ENCODE data around the gene MIER2. TPM values are rescaled to one million over a fixed set of nuclear protein-coding genes. Genes with fewer than 3 reads are reported as not detected.
"Not testable (repeated sequence)": the region's sequence is repeated elsewhere in the genome, so short reads cannot be mapped to it uniquely, and the experiment has no call there.

Gene MIER2
- 6.5 and 6.9 TPM in 2 replicates for total RNA-seq

DNA sequence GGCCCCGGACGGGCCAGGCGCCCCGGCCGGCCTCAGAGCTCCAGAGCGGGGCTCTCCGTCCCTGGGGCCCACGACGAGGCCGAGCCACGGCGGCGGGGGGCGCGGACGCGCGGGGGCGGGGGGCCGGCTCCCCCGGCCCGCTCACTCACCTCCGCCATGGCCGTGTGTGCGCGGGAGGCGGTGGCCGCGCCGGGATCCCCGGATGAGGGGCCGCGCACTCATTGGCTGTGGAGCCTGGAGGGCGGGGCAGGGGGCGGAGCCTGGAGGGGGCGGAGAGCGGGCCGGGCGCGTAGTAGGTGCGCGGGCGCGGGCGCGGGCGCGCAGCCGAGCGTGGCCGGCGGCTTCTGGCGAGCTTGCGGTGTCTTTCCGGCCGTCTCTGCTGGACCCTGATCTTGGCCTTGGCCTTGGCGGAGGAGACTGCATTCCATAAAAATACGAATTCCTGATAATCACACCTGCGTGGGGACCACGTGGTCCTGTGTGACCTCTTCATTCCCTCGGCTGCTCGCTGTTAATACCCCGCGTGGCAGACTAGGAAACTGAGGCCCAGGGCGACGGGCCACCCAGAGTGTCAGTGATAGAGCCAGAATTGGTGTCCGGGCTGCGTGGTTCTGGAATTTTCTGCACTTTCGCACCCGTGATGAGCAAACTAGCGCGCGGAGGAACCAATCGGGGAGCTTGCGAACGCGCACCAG is at the start of gene MIER2:
Gene MIER2 (minus strand): TSS at position 172 of the 695 bp plus-strand sequence. CDS start 14 bp downstream, at position 158.
- DNase-seq (ENCODE audit: low read depth in 2 of 2), result peak; percentile 83 to 84

DNA sequence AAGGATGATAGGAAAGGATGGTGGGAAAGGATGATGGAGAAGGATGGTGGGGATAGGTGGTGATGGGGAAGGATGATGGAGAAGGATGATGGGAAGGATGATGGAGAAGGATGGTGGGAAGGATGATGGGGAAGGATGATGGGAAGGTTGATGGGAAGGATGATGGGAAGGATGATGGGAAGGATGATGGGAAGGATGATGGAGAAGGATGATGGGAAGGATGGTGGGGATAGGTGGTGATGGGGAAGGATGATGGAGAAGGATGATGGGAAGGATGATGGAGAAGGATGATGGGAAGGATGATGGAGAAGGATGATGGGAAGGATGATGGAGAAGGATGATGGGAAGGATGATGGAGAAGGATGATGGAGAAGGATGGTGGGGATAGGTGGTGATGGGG is 49.0 kb upstream of the MIER2 start:
- not testable (repeated sequence) for DNase-seq (ENCODE audit: low read depth in 2 of 2)

GRCh38 chr19:392375-392970 is 47.9 kb upstream of the MIER2 start:
- DNase-seq (ENCODE audit: low read depth in 2 of 2), result no peak

DNA sequence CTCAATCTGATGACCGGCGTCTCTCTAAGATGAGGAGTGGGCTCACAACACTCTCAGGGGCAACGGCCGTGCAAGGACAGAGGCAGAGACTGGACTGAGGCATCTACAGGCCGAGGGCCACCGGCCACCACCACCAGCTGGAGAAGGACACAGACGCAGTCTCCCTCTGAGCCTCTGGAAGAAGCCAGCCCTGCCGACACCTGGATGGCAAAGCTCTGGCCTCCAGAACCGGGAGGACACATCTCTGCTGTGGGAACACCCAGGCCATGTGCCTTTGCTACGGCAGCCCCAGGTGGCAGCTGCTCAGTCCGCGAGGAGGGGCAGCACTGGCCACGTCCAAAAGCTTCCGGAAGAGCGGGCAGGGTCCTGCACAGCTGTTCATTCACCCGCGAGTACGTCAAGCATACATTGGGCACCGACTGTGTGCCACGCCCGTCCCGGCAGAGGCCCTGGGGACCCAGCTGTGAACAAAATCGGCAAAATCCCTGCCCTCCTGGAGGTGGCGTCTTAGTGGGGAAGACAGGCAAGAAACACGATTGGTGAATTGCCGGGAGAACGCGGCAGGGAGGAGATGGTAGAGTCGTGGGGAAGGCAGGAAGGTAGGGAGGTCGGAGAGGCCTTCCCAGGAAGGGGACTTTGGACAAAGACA is 47.3 kb upstream of the MIER2 start:
- DNase-seq (ENCODE audit: low read depth in 2 of 2), result no peak

DNA sequence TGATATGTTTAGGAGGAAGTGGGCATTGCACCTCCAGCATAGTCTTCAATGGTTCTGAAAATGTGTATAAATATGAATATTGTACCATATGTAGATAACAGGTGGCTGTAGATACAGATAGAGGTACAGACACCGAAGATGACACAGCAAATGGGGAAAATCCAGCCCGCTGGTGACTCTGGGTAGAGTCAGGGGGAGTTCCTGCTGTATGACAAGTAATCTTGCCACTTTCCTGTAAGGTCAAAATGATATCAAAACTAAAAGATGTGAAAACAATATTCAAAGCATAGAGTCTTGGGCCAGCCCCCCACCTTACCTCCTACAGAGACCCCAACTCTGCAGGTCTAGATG is 46.6 kb upstream of the MIER2 start:
- DNase-seq (ENCODE audit: low read depth in 2 of 2), result no peak

DNA sequence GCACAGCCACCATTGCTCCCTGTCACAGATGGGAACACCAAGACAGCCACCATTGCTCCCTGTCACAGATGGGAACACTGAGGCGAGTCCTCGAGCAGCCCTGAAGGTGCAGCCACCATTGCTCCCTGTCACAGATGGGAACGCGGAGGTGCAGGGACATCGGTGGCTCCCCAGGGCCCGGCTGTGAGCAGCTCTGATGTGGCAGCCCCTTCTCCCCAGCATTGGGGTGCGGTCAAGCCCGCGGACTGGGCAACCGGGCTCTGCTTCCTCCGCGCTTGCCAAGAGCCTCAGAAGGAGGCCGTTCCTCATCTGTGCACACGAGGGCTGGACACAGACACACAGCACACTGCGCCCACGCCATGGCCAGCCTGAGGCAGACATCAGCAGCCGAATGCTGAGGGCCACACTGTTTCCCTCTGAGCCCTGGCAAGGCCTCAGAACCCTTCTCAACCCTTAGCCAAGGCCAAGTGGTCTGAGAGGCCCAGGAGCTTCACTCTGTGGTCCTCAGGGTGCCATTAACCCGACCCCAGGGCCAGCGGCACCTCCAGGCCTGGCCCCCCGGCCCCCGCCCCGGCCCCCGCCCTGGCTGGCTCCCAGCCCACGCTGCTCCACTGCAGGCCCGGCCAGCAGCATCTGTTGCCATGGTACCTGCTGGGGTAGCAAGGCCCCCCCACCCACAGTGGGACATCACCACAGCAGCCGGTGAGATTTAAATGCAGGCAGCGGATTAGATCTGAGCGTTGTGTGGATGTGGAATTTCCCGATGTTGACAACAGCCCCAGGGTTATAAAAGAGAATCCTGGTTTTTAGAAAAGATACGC is 46.0 kb upstream of the MIER2 start:
- DNase-seq (ENCODE audit: low read depth in 2 of 2), result no peak

GRCh38 chr19:389935-390289 is 45.3 kb upstream of the MIER2 start:
- no peak for DNase-seq (ENCODE audit: low read depth in 2 of 2)

- no peak for DNase-seq (ENCODE audit: low read depth in 2 of 2)
These were observed 44.8 kb upstream of the MIER2 start for GRCh38 chr19:389255-389934.

GRCh38 chr19:388691-389090 is 44.1 kb upstream of the MIER2 start:
- no peak for DNase-seq (ENCODE audit: low read depth in 2 of 2)

GRCh38 chr19:387777-388176 is 43.2 kb upstream of the MIER2 start:
- DNase-seq (ENCODE audit: low read depth in 2 of 2), result no peak

DNA sequence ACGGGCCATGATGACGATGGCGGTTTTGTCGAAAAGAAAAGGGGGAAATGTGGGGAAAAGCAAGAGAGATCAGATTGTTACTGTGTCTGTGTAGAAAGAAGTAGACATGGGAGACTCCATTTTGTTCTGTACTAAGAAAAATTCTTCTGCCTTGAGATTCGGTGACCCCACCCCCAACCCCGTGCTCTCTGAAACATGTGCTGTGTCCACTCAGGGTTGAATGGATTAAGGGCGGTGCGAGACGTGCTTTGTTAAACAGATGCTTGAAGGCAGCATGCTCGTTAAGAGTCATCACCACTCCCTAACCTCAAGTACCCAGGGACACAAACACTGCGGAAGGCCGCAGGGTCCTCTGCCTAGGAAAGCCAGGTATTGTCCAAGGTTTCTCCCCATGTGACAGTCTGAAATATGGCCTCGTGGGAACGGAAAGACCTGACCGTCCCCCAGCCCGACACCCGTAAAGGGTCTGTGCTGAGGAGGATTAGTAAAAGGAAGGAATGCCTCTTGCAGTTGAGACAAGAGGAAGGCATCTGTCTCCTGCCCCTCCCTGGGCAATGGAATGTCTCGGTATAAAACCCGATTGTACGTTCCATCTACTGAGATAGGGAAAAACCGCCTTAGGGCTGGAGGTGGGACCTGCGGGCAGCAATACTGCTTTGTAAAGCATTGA is 42.2 kb upstream of the MIER2 start:
- not testable (repeated sequence) for DNase-seq (ENCODE audit: low read depth in 2 of 2)

DNA sequence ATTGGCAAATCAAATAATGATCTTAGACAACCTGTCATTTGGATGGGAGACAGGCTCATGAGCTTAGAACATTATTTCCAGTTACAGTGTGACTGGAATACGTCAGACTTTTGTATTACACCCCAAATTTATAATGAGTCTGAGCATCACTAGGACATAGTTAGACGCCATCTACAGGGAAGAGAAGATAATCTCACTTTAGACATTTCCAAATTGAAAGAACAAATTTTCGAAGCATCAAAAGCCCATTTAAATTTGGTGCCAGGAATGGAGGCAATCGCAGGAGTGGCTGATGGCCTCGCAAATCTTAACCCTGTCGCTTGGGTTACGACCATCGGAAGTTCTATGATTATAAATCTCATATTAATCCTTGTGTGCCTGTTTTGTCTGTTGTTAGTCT is 41.6 kb upstream of the MIER2 start:
- DNase-seq (ENCODE audit: low read depth in 2 of 2), result not testable (repeated sequence)

DNA sequence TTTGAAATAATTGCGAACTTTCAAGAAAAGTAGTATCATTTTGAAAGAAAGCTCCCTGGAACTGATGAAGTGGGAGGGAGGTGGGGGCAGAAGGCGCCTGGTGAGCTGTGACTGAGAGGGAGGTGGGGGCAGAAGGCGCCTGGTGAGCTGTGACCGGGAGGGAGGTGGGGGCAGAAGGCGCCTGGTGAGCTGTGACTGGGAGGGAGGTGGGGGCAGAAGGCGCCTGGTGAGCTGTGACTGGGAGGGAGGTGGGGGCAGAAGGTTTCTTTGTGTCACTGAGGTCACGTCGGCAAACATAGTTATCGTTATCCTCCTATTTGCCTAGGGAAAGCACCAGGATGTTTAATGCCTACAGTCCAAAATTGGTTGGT is 40.2 kb upstream of the MIER2 start:
- no peak for DNase-seq (ENCODE audit: low read depth in 2 of 2)

- DNase-seq (ENCODE audit: low read depth in 2 of 2), result peak; percentile 35 to 72
These were observed 39.6 kb upstream of the MIER2 start for GRCh38 chr19:383922-384798.

GRCh38 chr19:383040-383439 is 38.4 kb upstream of the MIER2 start:
- no peak for DNase-seq (ENCODE audit: low read depth in 2 of 2)

DNA sequence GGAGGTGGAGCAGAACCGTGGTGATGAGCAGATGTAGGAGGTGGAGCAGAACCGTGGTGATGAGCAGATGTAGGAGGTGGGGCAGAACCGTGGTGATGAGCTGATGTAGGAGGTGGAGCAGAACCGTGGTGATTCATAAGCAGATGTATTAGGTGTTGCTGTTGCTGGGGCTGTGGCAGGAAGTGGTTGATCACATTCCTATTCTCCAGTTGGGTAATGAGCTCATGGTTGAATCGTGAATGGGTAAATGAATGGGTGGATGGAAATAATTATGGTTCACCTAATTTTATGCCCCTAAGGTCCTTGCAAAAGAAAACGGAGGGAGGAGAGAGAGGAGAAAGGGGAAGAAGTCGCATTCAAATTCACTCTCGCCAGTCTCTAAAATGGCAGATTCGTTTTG is 38.0 kb upstream of the MIER2 start:
- DNase-seq (ENCODE audit: low read depth in 2 of 2), result peak in 1 of 2 donors; percentile 48

- DNase-seq (ENCODE audit: low read depth in 2 of 2), result not testable (repeated sequence)
These were observed 37.3 kb upstream of the MIER2 start for GRCh38 chr19:381901-382300.

- DNase-seq (ENCODE audit: low read depth in 2 of 2), result not testable (repeated sequence)
These were observed 36.1 kb upstream of the MIER2 start for GRCh38 chr19:380618-381219.

- no peak for DNase-seq (ENCODE audit: low read depth in 2 of 2)
These were observed 35.2 kb upstream of the MIER2 start for GRCh38 chr19:379796-380195.

DNA sequence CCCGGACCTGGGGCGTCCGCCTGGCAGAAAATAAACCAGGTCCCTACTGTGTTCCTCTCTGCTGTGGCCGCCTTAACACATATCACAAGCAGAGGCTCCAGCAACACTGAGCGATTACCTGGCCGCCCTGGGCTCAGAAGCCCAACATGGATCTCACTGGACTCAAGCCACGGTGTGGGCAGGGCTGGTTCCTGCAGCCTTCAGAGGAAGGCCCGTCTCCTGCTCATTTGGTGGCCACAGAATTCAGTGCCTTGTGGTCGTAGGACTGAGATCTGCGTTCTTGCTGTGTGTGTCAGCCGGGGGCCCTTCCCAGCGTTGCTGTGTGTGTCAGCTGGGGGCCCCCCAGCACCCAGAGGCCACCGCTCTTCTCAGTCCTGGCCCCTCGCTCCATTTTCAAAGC is 34.1 kb upstream of the MIER2 start:
- DNase-seq (ENCODE audit: low read depth in 2 of 2), result no peak

Data from lung microvascular endothelial cell (primary cell).